ENCODE measurements around the gene SNX8. TPM values are rescaled to one million over a fixed set of nuclear protein-coding genes. Genes with fewer than 3 reads are reported as not detected.

SNX8 gene
- total RNA-seq, 2 donors from 2014 or later: 23.7 to 31.8 TPM

DNA sequence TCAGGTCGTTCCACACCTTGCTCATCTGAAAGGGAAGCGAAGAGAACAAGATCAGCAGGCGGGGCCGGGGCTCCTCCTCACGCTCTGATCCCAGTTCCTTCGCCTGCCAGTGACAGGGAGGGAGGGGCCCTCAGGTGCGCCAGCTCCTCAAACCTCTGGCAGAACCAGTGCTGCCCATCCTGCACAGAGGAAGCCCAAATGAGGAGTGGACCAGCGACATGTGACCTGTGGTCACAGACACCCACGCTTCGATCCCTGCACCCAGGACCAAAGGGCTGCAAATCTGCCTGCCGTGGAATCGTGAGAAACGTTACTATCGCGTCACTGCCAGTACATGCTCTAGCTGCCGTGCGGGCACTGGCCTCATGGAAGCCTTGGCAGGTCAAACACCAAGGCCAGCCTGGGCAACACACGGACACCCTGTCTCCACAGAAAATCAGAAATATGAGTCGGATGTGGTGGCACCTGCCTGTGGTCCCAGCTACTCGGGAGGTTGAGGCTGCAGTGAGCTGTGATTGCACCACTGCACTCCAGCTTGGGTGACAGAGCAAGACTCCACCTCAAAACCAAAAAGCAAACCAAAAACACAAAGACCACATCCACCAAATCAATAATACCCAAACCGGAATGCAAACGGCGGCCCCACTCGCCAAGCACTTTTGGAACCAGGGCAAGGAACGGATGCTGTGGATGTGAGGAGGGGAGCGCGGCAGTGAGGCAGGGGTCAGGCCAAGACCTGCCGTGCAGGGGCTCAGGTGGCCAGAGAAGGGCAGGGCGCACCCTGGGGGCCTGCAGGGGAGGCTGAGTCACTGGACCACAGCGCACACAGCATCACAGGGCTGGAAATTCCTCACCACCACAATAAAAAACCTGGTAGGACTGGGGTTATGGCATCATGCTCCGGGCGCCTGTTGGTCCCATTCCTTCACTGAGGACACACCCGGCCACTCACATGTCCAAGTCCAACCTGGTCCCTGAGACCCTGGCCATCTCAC lies 58.8 kb downstream of the SNX8 start:
- Mint-ChIP-seq H3K27ac (no peak overlapping the region), H3K4me1 (no peaks in the 10 kb centered on the region), H3K4me3 (no peak overlapping the region), H3K27me3 (no peaks in the 10 kb centered on the region), H3K36me3 (ENCODE audit: low read depth) (no peaks in the 10 kb centered on the region), H3K9me3 (no peaks in the 10 kb centered on the region)
- peak; percentile 50 for ATAC-seq (replicated peaks)

DNA sequence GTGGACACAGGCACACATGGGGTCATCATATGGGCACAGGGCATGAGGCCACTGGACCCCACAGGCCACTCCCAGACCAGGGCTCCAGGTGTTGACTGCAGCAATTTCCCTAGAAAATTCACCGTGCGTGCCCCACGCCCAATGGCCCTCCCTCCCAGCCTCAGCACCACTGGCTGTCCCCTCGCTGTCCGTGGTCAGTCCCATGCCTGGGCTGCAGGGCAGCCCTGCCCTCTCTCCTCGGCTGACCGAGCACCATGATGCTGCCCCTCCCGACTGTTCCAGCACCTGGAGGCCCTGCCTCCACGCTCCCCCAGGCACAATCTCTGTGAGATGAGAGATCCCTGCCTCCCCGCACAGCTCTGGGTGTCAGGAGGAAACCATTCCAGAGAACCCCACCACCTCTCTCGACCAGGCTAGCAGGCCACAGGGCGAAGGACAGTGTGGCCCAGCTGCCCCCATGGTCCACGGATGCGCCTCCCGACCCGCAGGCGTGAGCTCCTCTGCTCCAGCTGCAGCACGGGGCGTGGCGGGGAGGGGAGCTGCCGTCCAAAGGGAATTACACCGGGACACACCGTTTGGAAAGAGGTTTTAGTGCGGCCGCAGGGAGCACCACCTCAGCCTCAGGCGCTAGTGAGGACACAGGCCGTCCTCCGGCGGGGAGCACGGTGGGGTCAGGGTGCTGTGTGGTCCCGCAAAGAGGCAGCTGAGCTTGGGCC lies 59.7 kb downstream of the SNX8 start:
- Mint-ChIP-seq H3K27ac (no peak overlapping the region), H3K27me3 (no peaks in the 10 kb centered on the region), H3K9me3 (no peaks in the 10 kb centered on the region), H3K4me3 (no peak overlapping the region), H3K36me3 (ENCODE audit: low read depth) (no peaks in the 10 kb centered on the region), H3K4me1 (no peaks in the 10 kb centered on the region)
- no peak for ATAC-seq (replicated peaks)

DNA sequence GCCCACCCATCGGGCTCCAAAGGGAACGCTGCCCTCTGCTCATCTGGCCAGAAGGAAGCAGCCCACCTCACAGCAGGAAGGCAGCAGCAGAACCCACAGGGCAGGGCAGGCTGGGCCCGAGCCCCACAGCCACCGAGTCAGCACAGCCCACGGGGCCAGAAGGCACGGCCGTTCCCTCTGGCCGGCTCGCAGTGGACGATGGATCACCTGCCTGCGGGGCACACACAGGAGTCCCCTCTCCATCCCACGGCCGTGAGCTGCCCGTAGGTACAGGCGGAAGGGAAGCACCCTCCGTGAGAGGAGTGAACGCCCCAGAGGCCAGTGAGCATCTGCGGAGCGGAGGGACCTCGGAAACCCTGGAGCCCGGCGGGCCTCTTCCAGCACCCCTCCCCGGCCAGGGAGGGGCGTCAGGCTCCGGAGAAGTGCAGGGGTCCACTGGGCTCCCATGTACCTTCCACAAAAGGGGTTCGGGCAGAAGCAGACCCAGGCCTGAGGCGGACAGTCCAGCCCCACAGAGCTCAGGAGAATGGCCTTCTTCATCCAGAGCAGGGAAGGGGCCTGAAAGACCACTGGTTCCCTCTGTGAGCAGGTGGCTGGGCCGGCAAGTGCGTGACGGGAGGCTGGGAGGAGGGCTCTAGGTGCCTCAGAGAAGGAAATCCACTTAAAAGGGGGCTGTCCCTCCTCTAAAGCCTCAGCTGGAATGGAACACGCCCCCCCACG lies 60.6 kb downstream of the SNX8 start:
- Mint-ChIP-seq H3K27ac (no peak overlapping the region), H3K27me3 (no peaks in the 10 kb centered on the region), H3K4me3 (no peak overlapping the region), H3K36me3 (ENCODE audit: low read depth) (no peaks in the 10 kb centered on the region), H3K9me3 (no peaks in the 10 kb centered on the region), H3K4me1 (peaks cover 7% of the 10 kb centered on the region)
- ATAC-seq (replicated peaks): no peak

DNA sequence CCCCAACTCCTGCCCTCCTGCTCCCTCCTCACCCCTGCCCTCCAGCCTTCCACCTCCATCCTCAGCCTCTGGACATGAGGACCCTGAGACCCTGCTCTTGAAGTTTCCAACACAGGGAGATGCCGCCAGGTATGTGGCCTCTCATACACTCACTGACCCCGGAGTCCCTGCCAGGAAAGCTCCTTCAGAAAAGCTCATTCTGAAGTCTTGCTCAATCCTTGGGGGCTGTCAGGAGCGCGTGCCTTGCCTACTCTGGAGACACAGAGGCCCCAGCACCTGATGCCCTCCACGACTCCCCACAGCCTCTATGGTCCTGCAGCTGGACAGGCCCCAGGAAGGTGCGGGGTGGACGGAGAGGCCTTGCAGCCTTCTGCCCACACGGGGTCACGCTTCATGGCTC lies 61.2 kb downstream of the SNX8 start:
- Mint-ChIP-seq H3K27ac (no peak overlapping the region), H3K4me3 (no peak overlapping the region), H3K9me3 (no peaks in the 10 kb centered on the region), H3K27me3 (no peaks in the 10 kb centered on the region), H3K36me3 (ENCODE audit: low read depth) (no peaks in the 10 kb centered on the region), H3K4me1 (peaks cover 7% of the 10 kb centered on the region)
- no peak for ATAC-seq (replicated peaks)

DNA sequence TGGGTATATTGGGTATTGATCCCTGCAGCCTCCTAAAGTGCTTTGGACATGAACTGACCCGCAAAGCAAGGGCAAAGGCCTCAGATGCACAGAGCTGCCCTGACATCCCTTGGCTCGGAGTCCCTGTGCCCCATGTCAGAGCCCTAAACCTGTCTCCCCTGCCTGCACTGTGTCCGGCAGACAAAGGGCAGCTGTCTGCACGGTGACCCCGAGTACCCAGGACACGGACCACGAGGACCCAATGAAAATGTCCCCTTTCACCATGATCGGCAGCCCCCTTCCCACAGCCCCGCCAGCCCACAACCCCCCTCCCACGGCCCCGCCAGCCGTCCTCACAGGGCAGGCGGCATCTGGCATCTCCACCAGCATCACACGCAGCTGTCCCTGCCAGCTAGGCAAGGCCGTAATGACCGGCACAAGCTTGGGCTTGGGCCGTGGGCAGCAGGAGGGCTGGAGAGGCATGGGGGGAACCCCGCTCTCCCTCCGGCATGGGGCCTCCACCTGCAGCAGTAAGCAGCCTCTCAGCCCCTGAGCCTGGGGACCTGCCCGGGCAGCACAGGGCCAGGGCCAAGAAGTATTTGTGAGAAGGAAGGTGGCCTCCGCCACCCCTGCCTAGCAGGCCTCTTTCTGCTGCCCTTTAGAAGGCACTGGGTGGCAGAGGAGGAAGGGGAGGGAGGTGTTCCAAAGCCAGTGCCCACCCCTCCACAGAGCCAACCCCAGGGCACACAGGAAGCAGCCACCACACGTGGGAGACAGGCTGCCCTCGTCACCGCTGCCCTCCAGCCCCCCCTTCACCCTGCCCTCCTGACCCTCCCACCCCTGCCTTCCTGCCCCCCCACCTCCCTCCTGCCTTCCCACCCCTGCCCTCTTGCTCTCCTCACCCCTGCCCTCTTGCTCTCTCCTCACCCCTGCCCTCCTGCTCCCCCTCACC lies 62.1 kb downstream of the SNX8 start:
- Mint-ChIP-seq H3K27me3 (no peaks in the 10 kb centered on the region), H3K27ac (no peak overlapping the region), H3K9me3 (no peaks in the 10 kb centered on the region), H3K4me1 (peaks cover 7% of the 10 kb centered on the region), H3K4me3 (no peak overlapping the region), H3K36me3 (ENCODE audit: low read depth) (no peaks in the 10 kb centered on the region)
- no peak for ATAC-seq (replicated peaks)

DNA sequence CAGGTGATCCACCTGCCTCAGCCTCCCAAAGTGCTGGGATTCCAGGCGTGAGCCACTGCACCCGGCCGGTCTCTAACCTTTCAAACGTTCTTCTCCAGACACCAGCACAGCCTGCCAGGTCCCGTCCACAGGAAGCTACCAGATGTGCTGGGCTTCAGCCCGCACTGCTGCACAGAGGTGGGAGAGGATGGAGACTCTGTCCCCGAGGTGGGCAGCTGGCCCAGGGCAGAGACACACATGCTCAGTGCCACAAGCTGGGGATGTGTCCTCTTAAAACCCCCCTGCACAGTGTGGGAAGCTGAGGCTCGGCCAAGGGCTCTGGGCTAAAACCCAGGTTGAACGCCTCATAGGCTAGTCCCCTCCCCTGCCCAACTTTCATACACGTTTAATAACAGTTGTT lies 62.9 kb downstream of the SNX8 start:
- ATAC-seq (replicated peaks): no peak
- H3K27me3 Mint-ChIP-seq: no peaks in the 10 kb centered on the region

DNA sequence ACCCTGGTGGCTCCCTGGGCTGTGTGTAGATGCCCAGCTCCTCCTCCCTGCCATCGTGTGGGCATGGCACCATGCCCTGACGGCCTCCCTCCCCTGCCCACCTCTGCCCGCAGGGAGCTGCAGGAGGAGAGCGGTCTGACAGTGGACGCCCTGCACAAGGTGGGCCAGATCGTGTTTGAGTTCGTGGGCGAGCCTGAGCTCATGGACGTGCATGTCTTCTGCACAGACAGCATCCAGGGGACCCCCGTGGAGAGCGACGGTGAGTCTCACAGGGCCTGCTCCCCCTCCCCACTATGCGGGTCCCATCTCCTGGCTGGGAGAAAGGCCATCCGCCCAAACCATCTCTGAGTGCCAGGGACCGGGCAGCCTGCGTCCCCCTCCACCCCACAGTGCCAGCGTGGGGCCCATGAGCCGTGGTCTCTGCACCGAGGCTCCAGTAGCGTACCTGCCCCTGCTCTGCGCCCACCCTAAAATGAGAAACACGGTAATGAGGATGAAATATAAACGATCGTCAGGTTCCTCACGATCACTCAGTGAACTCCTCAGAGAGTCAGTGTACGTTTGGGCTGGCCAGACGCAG lies 64.4 kb downstream of the SNX8 start:
- no peak for ATAC-seq (replicated peaks)
- H3K4me1 Mint-ChIP-seq: peaks cover 7% of the 10 kb centered on the region
- no peak overlapping the region for H3K4me3 Mint-ChIP-seq

More for the DNA sequence above, 62.9 kb downstream of the SNX8 start:
- H3K9me3 Mint-ChIP-seq: no peaks in the 10 kb centered on the region
- H3K36me3 Mint-ChIP-seq (ENCODE audit: low read depth): no peaks in the 10 kb centered on the region
- no peak overlapping the region for H3K4me3 Mint-ChIP-seq
- peaks cover 7% of the 10 kb centered on the region for H3K4me1 Mint-ChIP-seq
- H3K27ac Mint-ChIP-seq: no peak overlapping the region

DNA sequence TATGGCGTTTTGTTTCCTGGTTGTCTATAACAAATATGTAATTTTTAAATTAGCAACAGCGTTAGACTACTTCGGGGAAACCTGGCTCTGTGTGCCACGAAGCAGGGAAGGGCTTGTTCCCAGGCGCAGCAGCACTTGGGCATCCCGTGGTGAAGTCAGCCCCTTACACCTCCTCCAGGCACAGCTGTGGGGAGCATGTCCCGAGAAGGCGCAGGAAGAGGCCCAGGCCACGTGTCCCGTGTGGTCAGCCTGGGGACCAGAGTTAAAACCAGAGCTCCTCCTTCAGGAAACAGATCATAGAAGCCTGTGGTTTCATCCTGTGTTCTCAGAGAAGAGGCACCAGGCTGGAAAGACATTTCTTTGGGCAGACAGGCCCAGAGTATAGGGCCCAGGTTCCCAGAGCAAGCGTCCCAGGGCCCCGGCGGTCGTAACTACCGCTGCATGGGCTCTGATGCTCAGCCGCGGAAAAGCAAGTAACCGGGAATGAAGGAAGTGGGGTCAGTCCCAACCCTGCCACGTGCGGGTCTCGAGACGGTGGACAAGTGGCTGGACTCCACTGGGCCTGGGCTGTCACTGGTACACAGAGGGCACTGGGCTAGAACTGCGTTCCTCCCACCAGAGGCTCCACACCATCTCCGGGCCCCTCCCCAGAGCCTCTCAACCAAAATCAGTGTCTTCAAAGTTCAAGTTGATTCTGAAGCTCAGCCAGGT lies 65.1 kb downstream of the SNX8 start:
- H3K36me3 Mint-ChIP-seq (ENCODE audit: low read depth): no peaks in the 10 kb centered on the region

More for the DNA sequence above, 64.4 kb downstream of the SNX8 start:
- Mint-ChIP-seq H3K9me3 (no peaks in the 10 kb centered on the region), H3K27ac (no peak overlapping the region), H3K27me3 (no peaks in the 10 kb centered on the region), H3K36me3 (ENCODE audit: low read depth) (no peaks in the 10 kb centered on the region)

DNA sequence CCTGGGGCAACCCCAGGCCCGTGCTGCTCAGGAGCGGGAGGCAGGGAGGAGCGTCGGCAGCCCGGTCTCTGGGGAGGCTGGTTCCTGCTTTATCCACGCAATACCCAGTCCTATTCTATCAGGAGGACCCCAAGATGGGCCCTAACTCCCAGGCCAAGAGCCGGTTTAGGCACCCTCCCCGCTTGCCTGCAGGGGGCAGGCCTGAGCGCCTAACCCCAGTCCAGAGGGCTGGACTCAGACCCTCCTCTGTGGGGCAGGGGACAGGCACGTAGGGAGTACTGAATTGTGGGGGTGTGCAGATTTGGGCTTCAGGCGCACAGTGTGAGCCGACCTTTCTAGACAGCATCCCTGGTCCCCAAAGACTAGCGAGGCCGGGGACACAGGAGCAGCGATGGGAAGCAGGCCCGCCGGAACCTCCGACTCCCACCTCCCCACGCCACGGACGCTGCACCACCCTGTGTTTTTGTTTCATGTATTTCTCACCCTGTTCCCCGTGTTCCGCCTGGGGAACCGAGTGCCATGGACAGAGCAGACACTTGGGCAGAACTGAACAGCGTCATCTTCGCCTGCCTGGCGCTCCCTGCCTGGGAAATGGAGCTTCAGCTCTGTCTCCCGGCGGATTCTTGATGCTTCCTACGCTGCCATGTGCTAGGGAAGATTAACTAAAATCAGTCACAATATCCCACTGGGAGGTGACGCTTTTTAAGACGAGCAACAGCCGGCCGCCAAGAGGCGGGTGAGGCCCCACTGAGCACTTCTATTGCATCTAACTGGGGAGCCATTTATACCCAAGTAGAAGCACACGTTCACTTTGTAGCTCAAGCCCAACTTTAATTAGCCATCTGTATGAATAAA lies 66.9 kb downstream of the SNX8 start:
- no peaks in the 10 kb centered on the region for H3K27me3 Mint-ChIP-seq
- ATAC-seq (replicated peaks): no peak
- H3K9me3 Mint-ChIP-seq: no peaks in the 10 kb centered on the region
- no peak overlapping the region for H3K4me3 Mint-ChIP-seq
- H3K36me3 Mint-ChIP-seq (ENCODE audit: low read depth): no peaks in the 10 kb centered on the region
- peaks cover 7% of the 10 kb centered on the region for H3K4me1 Mint-ChIP-seq
- H3K27ac Mint-ChIP-seq: peak overlapping the region; percentile 66

More for the DNA sequence above, 65.1 kb downstream of the SNX8 start:
- no peaks in the 10 kb centered on the region for H3K9me3 Mint-ChIP-seq
- peak overlapping the region; percentile 18 for H3K27ac Mint-ChIP-seq
- no peaks in the 10 kb centered on the region for H3K27me3 Mint-ChIP-seq
- peak; percentile 92 for ATAC-seq (replicated peaks)
- peaks cover 7% of the 10 kb centered on the region for H3K4me1 Mint-ChIP-seq
- H3K4me3 Mint-ChIP-seq: peak overlapping the region; percentile 43

DNA sequence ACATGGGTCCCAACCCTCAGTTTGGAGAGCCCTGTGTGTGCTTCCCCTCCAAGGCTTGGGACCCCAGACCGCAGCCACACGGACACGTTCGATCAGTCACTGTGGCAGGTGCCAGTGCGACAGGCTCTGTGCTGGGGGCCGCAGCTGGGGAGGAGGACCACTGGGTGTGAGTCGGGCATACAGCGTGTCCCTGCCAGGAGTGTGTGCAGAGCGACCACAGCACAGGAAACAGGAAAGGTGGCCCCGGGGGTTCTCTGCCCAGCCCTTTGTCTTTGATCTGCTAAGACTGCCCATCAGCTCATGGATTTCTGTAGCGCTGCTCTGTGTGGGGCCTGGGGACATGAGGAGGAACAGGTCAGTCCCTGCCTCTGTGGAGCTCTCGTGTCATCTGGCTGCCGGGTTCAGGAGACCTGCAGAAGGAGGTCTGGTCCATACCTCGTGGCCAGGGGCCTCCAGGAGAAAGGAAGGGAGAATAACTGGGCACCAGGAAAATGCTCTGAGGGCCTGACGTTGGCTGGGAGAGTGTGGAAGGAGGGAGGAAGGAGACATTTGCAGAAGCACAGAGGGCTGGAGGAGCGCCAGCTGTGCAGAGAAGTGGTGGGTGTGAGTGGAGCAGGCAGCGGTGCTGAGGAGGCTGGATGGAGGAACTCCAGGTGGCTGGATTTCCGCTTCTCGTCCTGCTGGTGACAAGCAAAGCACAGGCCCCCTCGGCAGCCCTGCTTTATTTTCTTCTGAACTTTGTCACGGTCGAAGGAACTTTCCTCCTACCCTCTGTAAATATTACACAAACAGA lies 68.2 kb downstream of the SNX8 start:
- H3K36me3 Mint-ChIP-seq (ENCODE audit: low read depth): no peaks in the 10 kb centered on the region
- H3K9me3 Mint-ChIP-seq: no peaks in the 10 kb centered on the region
- no peak overlapping the region for H3K27ac Mint-ChIP-seq
- no peak overlapping the region for H3K4me3 Mint-ChIP-seq
- H3K27me3 Mint-ChIP-seq: no peaks in the 10 kb centered on the region
- no peak for ATAC-seq (replicated peaks)
- peaks cover 7% of the 10 kb centered on the region for H3K4me1 Mint-ChIP-seq

DNA sequence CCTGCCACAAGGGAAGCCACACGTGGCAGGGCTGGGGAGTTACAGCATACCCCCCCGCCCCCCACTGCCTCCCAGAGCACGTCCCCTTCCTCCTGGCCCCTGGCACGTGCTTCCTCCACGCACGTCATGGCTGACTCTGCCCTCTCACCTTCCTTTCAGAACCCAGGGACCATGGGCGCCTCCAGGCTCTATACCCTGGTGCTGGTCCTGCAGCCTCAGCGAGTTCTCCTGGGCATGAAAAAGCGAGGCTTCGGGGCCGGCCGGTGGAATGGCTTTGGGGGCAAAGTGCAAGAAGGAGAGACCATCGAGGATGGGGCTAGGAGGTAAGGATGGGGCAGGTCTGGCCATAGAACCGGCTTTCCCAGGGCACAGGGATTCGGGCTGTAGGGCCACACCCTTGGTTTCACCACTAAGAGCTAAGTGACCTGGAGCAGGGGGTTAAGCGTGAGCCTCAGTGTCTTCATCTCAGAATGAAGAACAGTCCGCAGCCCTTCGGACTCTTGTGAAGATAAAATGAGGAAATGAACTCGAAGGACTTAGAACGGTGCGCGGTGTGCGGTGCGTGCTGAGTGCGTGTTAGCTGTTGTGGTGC lies 69.7 kb downstream of the SNX8 start:
- no peak overlapping the region for H3K27ac Mint-ChIP-seq
- H3K36me3 Mint-ChIP-seq (ENCODE audit: low read depth): peaks cover 5% of the 10 kb centered on the region
- no peaks in the 10 kb centered on the region for H3K27me3 Mint-ChIP-seq
- ATAC-seq (replicated peaks): no peak
- H3K9me3 Mint-ChIP-seq: no peaks in the 10 kb centered on the region
- H3K4me1 Mint-ChIP-seq: peaks cover 7% of the 10 kb centered on the region
- no peak overlapping the region for H3K4me3 Mint-ChIP-seq
